HepG2 (cell line): ENCODE data around the gene P3H3. TPM values are rescaled to one million over a fixed set of nuclear protein-coding genes. Genes with fewer than 3 reads are reported as not detected.
A peak's percentile ranks its signal among the peaks of the same experiment; 100 is the strongest.

Source experiments
- ATAC-seq: fragments of 200-7000 bp; cut with Tn5 transposase; 3 replicates; pipeline ENCODE4 v1.9.1; 2020; ENCODE audit warnings: mild to moderate bottlenecking, moderate library complexity
- BruUV-seq: library from RNA; stranded (reverse); fragments of 400-500 nt; replicated peaks from 2 replicates; lab custom pipeline; 2021; lab: Mats Ljungman, UMichigan
- CTCF ChIA-PET: fragments of 300-600 bp; formaldehyde crosslinking; extraction: SDS; loops from one replicate; lab custom pipeline; 2021; ENCODE audit warnings: low total read pairs, inconsistent platforms, low intra/inter-chr PET ratio; lab: Yijun Ruan, JAX
- POLR2A ChIA-PET: fragments of 350-600 bp; sonication (Branson Sonifier 250); formaldehyde crosslinking; loops from one replicate; lab custom pipeline; 2020; ENCODE audit warnings: antibody characterized with exemption, inconsistent platforms; lab: Yijun Ruan, JAX
- DNase-seq: peaks from one replicate; pipeline ENCODE4 v3.0.0-alpha.2; 2015; ENCODE audit warnings: low spot score
- FAIRE-seq: peaks from 3 replicates; lab custom pipeline; 2011; peaks lifted over from hg19 to GRCh38; lab: Jason Lieb, UNC
- H2AFZ ChIP-seq: one replicate; pipeline ENCODE4 v1.6.1; 2011; ENCODE audit warnings: low read length, inconsistent platforms
- H3K27ac ChIP-seq: fragments of 300-600 bp; 3 replicates; pipeline ENCODE4 v1.8.0; 2011; ENCODE audit warnings: mixed run types, mild to moderate bottlenecking, mixed read lengths, low read length, inconsistent platforms; ENCODE audit not compliant: insufficient read depth; ENCODE audit errors: extremely low read length
- H3K27me3 ChIP-seq, 2 experiments: fragments of 200-600 bp in 1 of 2; 2 replicates in 1 of 2; 3 replicates in 1 of 2; pipeline versions ENCODE4 v1.6.0 to v1.8.0; 2011; ENCODE audit warnings: low read length in 2 of 2, mild to moderate bottlenecking in 2 of 2, moderate library complexity in 2 of 2, inconsistent platforms in 1 of 2; ENCODE audit not compliant: insufficient read depth in 2 of 2, control insufficient read depth in 1 of 2
- H3K36me3 ChIP-seq, 2 experiments: fragments of 200-600 bp in 1 of 2; replicated peaks in 1 of 2; 2 replicates in 1 of 2; 3 replicates in 1 of 2; pipeline versions ENCODE4 v1.5.1 to v1.8.0; 2011; ENCODE audit warnings: low read length in 2 of 2, inconsistent platforms in 1 of 2; ENCODE audit not compliant: insufficient read depth in 2 of 2, control insufficient read depth in 1 of 2
- H3K4me1 ChIP-seq: 2 replicates; pipeline ENCODE4 v1.5.1; 2012; ENCODE audit warnings: low read length, inconsistent platforms; ENCODE audit not compliant: insufficient read depth
- H3K4me2 ChIP-seq: 2 replicates; pipeline ENCODE4 v1.6.0; 2011; ENCODE audit warnings: low read depth, low read length, inconsistent platforms
- H3K4me3 ChIP-seq, 3 experiments: fragments of 200-600 bp in 1 of 3; sonication (generic), shearing (Covaris generic) in 1 of 3; replicated peaks in 1 of 3; 2 replicates each; pipeline ENCODE4 v1.5.1; 2011 to 2016; ENCODE audit warnings: low read length in 3 of 3, inconsistent platforms in 2 of 3, low read depth in 2 of 3, mild to moderate bottlenecking in 2 of 3, control low read depth in 1 of 3, mixed read lengths in 1 of 3; ENCODE audit not compliant: insufficient read depth in 1 of 3
- H3K79me2 ChIP-seq: one replicate; pipeline ENCODE4 v1.6.1; 2011; ENCODE audit warnings: low read length, inconsistent platforms; ENCODE audit not compliant: insufficient read depth
- H3K9ac ChIP-seq: 2 replicates; pipeline ENCODE4 v1.6.0; 2011; ENCODE audit warnings: mild to moderate bottlenecking, low read depth, low read length, inconsistent platforms; ENCODE audit not compliant: insufficient read depth
- H3K9me3 ChIP-seq: 2 replicates; pipeline ENCODE4 v1.5.1; 2012; ENCODE audit warnings: mild to moderate bottlenecking, low read length
- H4K20me1 ChIP-seq: 2 replicates; pipeline ENCODE4 v1.6.0; 2011; ENCODE audit warnings: inconsistent platforms, mild to moderate bottlenecking, low read length, moderate library complexity; ENCODE audit not compliant: insufficient read depth
- ARNT ChIP-seq: fragments of 450-650 bp; IDR thresholded peaks from 2 replicates; pipeline ENCODE4 v1.6.1; 2017
- CCDC6 ChIP-seq: sonication (generic); formaldehyde crosslinking; IDR thresholded peaks from 2 replicates; pipeline ENCODE4 v1.8.1; 2022; ENCODE audit warnings: mild to moderate bottlenecking, missing genetic modification reagents, moderate library complexity
- ELF3 ChIP-seq: IDR thresholded peaks from 2 replicates; pipeline ENCODE4 v1.6.1; 2016; ENCODE audit warnings: missing genetic modification reagents, missing compliant biosample characterization
- MYC ChIP-seq: sonication (generic); formaldehyde crosslinking; IDR thresholded peaks from 2 replicates; pipeline ENCODE4 v1.9.0; 2021; ENCODE audit warnings: missing genetic modification reagents, borderline replicate concordance
- PCBP2 ChIP-seq: fragments of 200-400 bp; formaldehyde crosslinking; optimal IDR thresholded peaks from 2 replicates; pipeline ENCODE3; 2018; ENCODE audit warnings: low read length, low read depth; ENCODE audit not compliant: poor library complexity, severe bottlenecking
- REL ChIP-seq: sonication (generic); formaldehyde crosslinking; conservative IDR thresholded peaks from 2 replicates; pipeline ENCODE4 v1.8.0; 2022; ENCODE audit warnings: mild to moderate bottlenecking, missing genetic modification reagents, moderate library complexity
- RFX3 ChIP-seq: IDR thresholded peaks from 2 replicates; pipeline ENCODE4 v1.6.1; 2016; ENCODE audit warnings: missing biosample characterization, missing genetic modification reagents
- TBX2 ChIP-seq: sonication (generic); formaldehyde crosslinking; IDR thresholded peaks from 2 replicates; pipeline ENCODE4 v1.5.0; 2020; ENCODE audit warnings: missing genetic modification reagents, mild to moderate bottlenecking, borderline replicate concordance
- TEAD2 ChIP-seq: sonication (generic); formaldehyde crosslinking; IDR thresholded peaks from 2 replicates; pipeline ENCODE4 v1.9.0; 2021; ENCODE audit warnings: missing genetic modification reagents
- YEATS2 ChIP-seq: sonication (generic); formaldehyde crosslinking; IDR thresholded peaks from 2 replicates; pipeline ENCODE4 v1.4.0; 2020; ENCODE audit warnings: missing genetic modification reagents, borderline replicate concordance
- ZFX ChIP-seq: sonication (generic); formaldehyde crosslinking; IDR thresholded peaks from 2 replicates; pipeline ENCODE4 v1.4.0; 2020; ENCODE audit warnings: mild to moderate bottlenecking, low read depth, missing genetic modification reagents, moderate library complexity
- ZNF264 ChIP-seq: sonication (generic); formaldehyde crosslinking; IDR thresholded peaks from 2 replicates; pipeline ENCODE4 v1.4.0; 2020; ENCODE audit warnings: missing genetic modification reagents
- ZNF441 ChIP-seq: sonication (generic); formaldehyde crosslinking; IDR thresholded peaks from 2 replicates; pipeline ENCODE4 v1.7.0; 2021; ENCODE audit warnings: missing genetic modification reagents, borderline replicate concordance
- ZNF572 ChIP-seq: sonication (generic); formaldehyde crosslinking; IDR thresholded peaks from 2 replicates; pipeline ENCODE4 v1.5.1; 2020; ENCODE audit warnings: mild to moderate bottlenecking, missing genetic modification reagents
- ZSCAN25 ChIP-seq: sonication (generic); formaldehyde crosslinking; IDR thresholded peaks from 2 replicates; pipeline ENCODE4 v1.8.0; 2022; ENCODE audit warnings: mild to moderate bottlenecking, missing genetic modification reagents
- WGBS: methylation state at CpG from one replicate; pipeline ENCODE4 v1.1.6; 2017; ENCODE audit warnings: low lambda C conversion rate; 5-methylcytosine and 5-hydroxymethylcytosine counted together
- in situ Hi-C: cut with HindIII; loops from 2 replicates; pipeline ENCODE4 v1.10.0; 2017; ENCODE audit warnings: low pct_unique_long_range_greater_than_20kb; ENCODE audit not compliant: extremely low pct_ligation_motif_present
- intact Hi-C: fragments of 100-400 bp; cut with micrococcal nuclease; formaldehyde crosslinking; loops from one replicate; pipeline ENCODE4 v1.10.0; 2022; ENCODE audit not compliant: unreplicated experiment
- polyA plus RNA-seq, 8 experiments: library from polyadenylated mRNA; depleted of rRNA in 3 of 8; stranded (reverse) in 7 of 8; unstranded in 1 of 8; fragments of >200 nt; fragmentation: Illumina TruSeq in 4 of 8; extraction: Trizol in 4 of 8; gene quantifications; 2 replicates each; pipeline versions ENCODE4 v1.2.1 to v1.2.3, GENCODE V29; 2011 to 2016; ENCODE audit warnings: low read depth in 4 of 8, missing spikeins in 1 of 8, mixed read lengths in 1 of 8; ENCODE audit not compliant: insufficient read depth in 1 of 8
- total RNA-seq, 5 experiments: library from RNA; depleted of rRNA; stranded (reverse); fragments of >200 nt; fragmentation: Illumina TruSeq; extraction: Trizol; gene quantifications; 2 replicates each; pipeline ENCODE4 v1.2.3, GENCODE V29; 2016; ENCODE audit warnings: low read depth in 1 of 5
- TF ChIP-seq, protein P1 (sequence below): sonication (generic); formaldehyde crosslinking; IDR thresholded peaks from 2 replicates; pipeline ENCODE4 v1.4.0; 2020; ENCODE audit warnings: missing genetic modification reagents
- TF ChIP-seq, protein P2 (sequence below): sonication (generic); formaldehyde crosslinking; IDR thresholded peaks from 2 replicates; pipeline ENCODE4 v1.5.1; 2020; ENCODE audit warnings: mild to moderate bottlenecking, missing genetic modification reagents, moderate library complexity
- TF ChIP-seq, protein P3 (sequence below): IDR thresholded peaks from 2 replicates; pipeline ENCODE4 v1.6.1; 2016; ENCODE audit warnings: missing genetic modification reagents, missing compliant biosample characterization

The P3H3 gene
- total and polyA plus RNA-seq, 2 of the 13 experiments (the other 11 are each of a cell fraction or from before 2014, with no cell fraction given), result 20.1 to 20.5 TPM

DNA sequence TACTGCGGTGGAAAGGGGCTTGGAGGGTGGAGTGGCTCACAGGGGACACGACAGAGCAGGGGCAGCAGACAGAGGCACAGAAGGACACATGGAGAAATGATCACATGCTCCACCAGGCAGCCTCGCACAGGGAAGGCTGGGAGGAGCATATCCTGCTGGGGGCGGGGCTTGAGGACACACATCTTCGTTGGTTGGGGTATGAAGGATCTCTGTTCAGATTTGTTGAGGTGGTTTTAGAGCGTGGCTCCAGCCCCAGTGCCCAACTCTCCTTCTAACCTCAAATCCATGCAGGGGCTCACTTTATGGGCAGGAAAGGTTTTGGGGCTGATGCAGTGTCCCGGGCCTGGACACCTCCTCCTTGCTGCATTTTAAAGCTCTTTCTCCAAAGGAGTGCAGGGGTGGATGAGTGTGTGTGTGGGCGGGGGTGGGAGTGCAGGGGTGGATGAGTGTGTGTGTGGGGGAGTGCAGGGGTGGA, 733 bp upstream of the P3H3 start:
- FAIRE-seq (peak; percentile 85), ATAC-seq (peak; percentile 24), DNase-seq (peak; percentile 67)
- Histone ChIP-seq H3K27me3 (no peaks in the 10 kb centered on the region), H2AFZ (no peak overlapping the region), H3K79me2 (peaks cover 16% of the 10 kb centered on the region), H3K4me3 (peak overlapping the region in 1 of 3 experiments; percentile 11; a peak in 1 of 6 replicates), H4K20me1 (no peaks in the 10 kb centered on the region), H3K36me3 (peaks cover 9 to 14% of the 10 kb centered on the region in 2 experiments; a peak in 4 of 5 replicates), H3K4me1 (peaks cover 24% of the 10 kb centered on the region), H3K9me3 (no peaks in the 10 kb centered on the region), H3K27ac (no peak overlapping the region), H3K4me2 (peak overlapping the region; percentile 65), H3K9ac (0 out of 2 replicates have a peak overlapping the region, but pooled peaks have one; percentile 0)
- 38% methylated on average over 5 of the region's 8 CpGs for WGBS
- POLR2A ChIA-PET, result interaction anchor here (1.5 to 4.7 kb wide), 5 partner anchors 25 to 104 kb away, joined by 3 to 20 read pairs (median 15); partner anchors contain the start of genes CDCA3, COPS7A, MLF2 and PTMS
- CTCF ChIA-PET, result interaction anchor here (0.8 kb wide), 1 partner anchor 91 kb away, joined by 3 read pairs; no protein-coding TSS in a partner anchor
- BruUV-seq, result TSS peak; percentile 14
- in situ Hi-C loops (loop anchor here (5.0 kb wide), 1 partner anchor 75 kb away; the partner anchor contains the start of gene MLF2), intact Hi-C loops (loop anchor here (10.0 kb wide), 1 partner anchor 213 kb away; no protein-coding TSS in a partner anchor)
- no peak for TF ChIP-seq REL (CRISPR knock-in tag)
- no peak for TF ChIP-seq PCBP2
- TF ChIP-seq, protein P1, sequence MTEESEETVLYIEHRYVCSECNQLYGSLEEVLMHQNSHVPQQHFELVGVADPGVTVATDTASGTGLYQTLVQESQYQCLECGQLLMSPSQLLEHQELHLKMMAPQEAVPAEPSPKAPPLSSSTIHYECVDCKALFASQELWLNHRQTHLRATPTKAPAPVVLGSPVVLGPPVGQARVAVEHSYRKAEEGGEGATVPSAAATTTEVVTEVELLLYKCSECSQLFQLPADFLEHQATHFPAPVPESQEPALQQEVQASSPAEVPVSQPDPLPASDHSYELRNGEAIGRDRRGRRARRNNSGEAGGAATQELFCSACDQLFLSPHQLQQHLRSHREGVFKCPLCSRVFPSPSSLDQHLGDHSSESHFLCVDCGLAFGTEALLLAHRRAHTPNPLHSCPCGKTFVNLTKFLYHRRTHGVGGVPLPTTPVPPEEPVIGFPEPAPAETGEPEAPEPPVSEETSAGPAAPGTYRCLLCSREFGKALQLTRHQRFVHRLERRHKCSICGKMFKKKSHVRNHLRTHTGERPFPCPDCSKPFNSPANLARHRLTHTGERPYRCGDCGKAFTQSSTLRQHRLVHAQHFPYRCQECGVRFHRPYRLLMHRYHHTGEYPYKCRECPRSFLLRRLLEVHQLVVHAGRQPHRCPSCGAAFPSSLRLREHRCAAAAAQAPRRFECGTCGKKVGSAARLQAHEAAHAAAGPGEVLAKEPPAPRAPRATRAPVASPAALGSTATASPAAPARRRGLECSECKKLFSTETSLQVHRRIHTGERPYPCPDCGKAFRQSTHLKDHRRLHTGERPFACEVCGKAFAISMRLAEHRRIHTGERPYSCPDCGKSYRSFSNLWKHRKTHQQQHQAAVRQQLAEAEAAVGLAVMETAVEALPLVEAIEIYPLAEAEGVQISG (CRISPR knock-in tag), result 0 out of 2 replicates have a peak, but pooled peaks have one; percentile 19
- TF ChIP-seq, protein P2, sequence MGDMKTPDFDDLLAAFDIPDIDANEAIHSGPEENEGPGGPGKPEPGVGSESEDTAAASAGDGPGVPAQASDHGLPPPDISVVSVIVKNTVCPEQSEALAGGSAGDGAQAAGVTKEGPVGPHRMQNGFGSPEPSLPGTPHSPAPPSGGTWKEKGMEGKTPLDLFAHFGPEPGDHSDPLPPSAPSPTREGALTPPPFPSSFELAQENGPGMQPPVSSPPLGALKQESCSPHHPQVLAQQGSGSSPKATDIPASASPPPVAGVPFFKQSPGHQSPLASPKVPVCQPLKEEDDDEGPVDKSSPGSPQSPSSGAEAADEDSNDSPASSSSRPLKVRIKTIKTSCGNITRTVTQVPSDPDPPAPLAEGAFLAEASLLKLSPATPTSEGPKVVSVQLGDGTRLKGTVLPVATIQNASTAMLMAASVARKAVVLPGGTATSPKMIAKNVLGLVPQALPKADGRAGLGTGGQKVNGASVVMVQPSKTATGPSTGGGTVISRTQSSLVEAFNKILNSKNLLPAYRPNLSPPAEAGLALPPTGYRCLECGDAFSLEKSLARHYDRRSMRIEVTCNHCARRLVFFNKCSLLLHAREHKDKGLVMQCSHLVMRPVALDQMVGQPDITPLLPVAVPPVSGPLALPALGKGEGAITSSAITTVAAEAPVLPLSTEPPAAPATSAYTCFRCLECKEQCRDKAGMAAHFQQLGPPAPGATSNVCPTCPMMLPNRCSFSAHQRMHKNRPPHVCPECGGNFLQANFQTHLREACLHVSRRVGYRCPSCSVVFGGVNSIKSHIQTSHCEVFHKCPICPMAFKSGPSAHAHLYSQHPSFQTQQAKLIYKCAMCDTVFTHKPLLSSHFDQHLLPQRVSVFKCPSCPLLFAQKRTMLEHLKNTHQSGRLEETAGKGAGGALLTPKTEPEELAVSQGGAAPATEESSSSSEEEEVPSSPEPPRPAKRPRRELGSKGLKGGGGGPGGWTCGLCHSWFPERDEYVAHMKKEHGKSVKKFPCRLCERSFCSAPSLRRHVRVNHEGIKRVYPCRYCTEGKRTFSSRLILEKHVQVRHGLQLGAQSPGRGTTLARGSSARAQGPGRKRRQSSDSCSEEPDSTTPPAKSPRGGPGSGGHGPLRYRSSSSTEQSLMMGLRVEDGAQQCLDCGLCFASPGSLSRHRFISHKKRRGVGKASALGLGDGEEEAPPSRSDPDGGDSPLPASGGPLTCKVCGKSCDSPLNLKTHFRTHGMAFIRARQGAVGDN (CRISPR knock-in tag), result peak; percentile 68
- TF ChIP-seq YEATS2 (CRISPR knock-in tag), result peak; percentile 27; the same call in 1 of the 2 replicates
- TF ChIP-seq CCDC6 (CRISPR knock-in tag), result no peak
- TF ChIP-seq ARNT, result no peak
- 0 out of 2 replicates have a peak, but pooled peaks have one; percentile 31 for TF ChIP-seq TBX2 (CRISPR knock-in tag)
- peak; percentile 17; the same call in 1 of the 2 replicates for TF ChIP-seq RFX3 (CRISPR knock-in tag)
- TF ChIP-seq MYC (CRISPR knock-in tag), result peak; percentile 61; the same call in 1 of the 2 replicates
- peak; percentile 20; the same call in 1 of the 2 replicates for TF ChIP-seq ELF3 (CRISPR knock-in tag)
- TF ChIP-seq ZFX (CRISPR knock-in tag), result peak; percentile 24; the same call in 1 of the 2 replicates
- TF ChIP-seq, protein P3, sequence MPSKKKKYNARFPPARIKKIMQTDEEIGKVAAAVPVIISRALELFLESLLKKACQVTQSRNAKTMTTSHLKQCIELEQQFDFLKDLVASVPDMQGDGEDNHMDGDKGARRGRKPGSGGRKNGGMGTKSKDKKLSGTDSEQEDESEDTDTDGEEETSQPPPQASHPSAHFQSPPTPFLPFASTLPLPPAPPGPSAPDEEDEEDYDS, result peak; percentile 64
- TF ChIP-seq ZSCAN25 (CRISPR knock-in tag), result peak; percentile 83
- no peak for TF ChIP-seq TEAD2
- no peak for TF ChIP-seq ZNF264 (CRISPR knock-in tag)
- TF ChIP-seq ZNF441, result no peak
- no peak for TF ChIP-seq ZNF572 (CRISPR knock-in tag)
